GM12878 (cell line): ENCODE data around the gene GP9. TPM values are rescaled to one million over a fixed set of nuclear protein-coding genes. Genes with fewer than 3 reads are reported as not detected.

Experiments
- BHLHE40 ChIP-seq, 2 experiments: fragments of 450-650 bp in 1 of 2; IDR thresholded peaks; 2 replicates each; pipeline ENCODE4 v1.6.1; 2011 to 2017; ENCODE audit warnings: low read depth in 2 of 2, borderline replicate concordance in 1 of 2, improper control_type of control experiment in 1 of 2, low read length in 1 of 2, mild to moderate bottlenecking in 1 of 2
- CREM ChIP-seq: IDR thresholded peaks from 2 replicates; pipeline ENCODE4 v1.6.1; 2014; ENCODE audit warnings: antibody characterized with exemption, low read depth
- ESRRA ChIP-seq: IDR thresholded peaks from 2 replicates; pipeline ENCODE4 v1.6.1; 2012; ENCODE audit warnings: mild to moderate bottlenecking, low read length, improper control_type of control experiment
- GATAD2B ChIP-seq: fragments of 450-650 bp; conservative IDR thresholded peaks from 2 replicates; pipeline ENCODE4 v1.6.1; 2017; ENCODE audit warnings: low read depth, mild to moderate bottlenecking, moderate library complexity
- IKZF1 ChIP-seq: fragments of 450-650 bp; conservative IDR thresholded peaks from 2 replicates; pipeline ENCODE4 v1.6.1; 2017; ENCODE audit warnings: antibody characterized with exemption, mild to moderate bottlenecking
- IRF3 ChIP-seq: fragments of 450-650 bp; IDR thresholded peaks from 2 replicates; pipeline ENCODE4 v1.6.1; 2014; ENCODE audit warnings: mild to moderate bottlenecking
- JUND ChIP-seq: IDR thresholded peaks from 2 replicates; pipeline ENCODE4 v1.6.1; 2012; ENCODE audit warnings: low read depth, mild to moderate bottlenecking, low read length, improper control_type of control experiment, moderate library complexity
- MXI1 ChIP-seq: fragments of 150-350 bp; IDR thresholded peaks from 2 replicates; pipeline ENCODE4 v1.6.1; 2011; ENCODE audit warnings: low read depth, mild to moderate bottlenecking, inconsistent platforms, low read length, improper control_type of control experiment
- NFIC ChIP-seq: IDR thresholded peaks from 2 replicates; pipeline ENCODE4 v1.6.1; 2012; ENCODE audit warnings: low read depth, mild to moderate bottlenecking, inconsistent platforms, low read length, moderate library complexity
- NFYB ChIP-seq: IDR thresholded peaks from 2 replicates; pipeline ENCODE4 v1.6.1; 2011; ENCODE audit warnings: low read depth, mild to moderate bottlenecking, low read length, improper control_type of control experiment, moderate library complexity; ENCODE audit not compliant: insufficient read depth
- NR2C2 ChIP-seq: IDR thresholded peaks from 2 replicates; pipeline ENCODE4 v1.6.1; 2011; ENCODE audit warnings: borderline replicate concordance, low read depth; ENCODE audit not compliant: control insufficient read depth, insufficient read length
- PAX5 ChIP-seq: IDR thresholded peaks from 2 replicates; pipeline ENCODE4 v1.6.1; 2011; ENCODE audit warnings: low read depth, low read length, borderline replicate concordance
- POLR2A ChIP-seq: IDR thresholded peaks from 2 replicates; pipeline ENCODE4 v1.6.1; 2011; ENCODE audit warnings: low read depth, mild to moderate bottlenecking, low read length
- POU2F2 ChIP-seq: IDR thresholded peaks from 3 replicates; pipeline ENCODE4 v1.6.1; 2011; ENCODE audit warnings: low read depth, mild to moderate bottlenecking, low read length, borderline replicate concordance
- RELA ChIP-seq: fragments of 450-650 bp; IDR thresholded peaks from 2 replicates; pipeline ENCODE4 v1.8.0; 2014; ENCODE audit warnings: borderline replicate concordance; ENCODE audit not compliant: partially characterized antibody
- RFX5 ChIP-seq: IDR thresholded peaks from 2 replicates; pipeline ENCODE4 v1.6.1; 2011; ENCODE audit warnings: low read depth, low read length, improper control_type of control experiment
- SUPT20H ChIP-seq: IDR thresholded peaks from 2 replicates; pipeline ENCODE4 v1.6.1; 2011; ENCODE audit warnings: low read depth, mild to moderate bottlenecking, low read length, moderate library complexity, borderline replicate concordance; ENCODE audit not compliant: control insufficient read depth
- TAF1 ChIP-seq: IDR thresholded peaks from 2 replicates; pipeline ENCODE4 v1.6.1; 2011; ENCODE audit warnings: mild to moderate bottlenecking, low read depth, low read length, borderline replicate concordance
- TCF12 ChIP-seq: IDR thresholded peaks from 2 replicates; pipeline ENCODE4 v1.6.1; 2011; ENCODE audit warnings: low read depth, mild to moderate bottlenecking, low read length
- YY1 ChIP-seq: IDR thresholded peaks from 2 replicates; pipeline ENCODE4 v1.6.1; 2011; ENCODE audit warnings: low read depth, mild to moderate bottlenecking, low read length
- ZBTB33 ChIP-seq: fragments of 450-650 bp; IDR thresholded peaks from 2 replicates; pipeline ENCODE4 v1.6.1; 2017; ENCODE audit warnings: mild to moderate bottlenecking
- polyA plus RNA-seq, 11 experiments: library from polyadenylated mRNA; depleted of rRNA in 4 of 11; unstranded in 6 of 11; stranded (reverse) in 5 of 11; fragments of >200 nt; fragmentation: Nextera tagmentation in 4 of 11; fragmentation: Illumina TruSeq in 1 of 11; extraction: Ambion mirVana in 4 of 11; extraction: Trizol in 1 of 11; gene quantifications; 1 replicate in 1 of 11; 2 replicates in 10 of 11; pipeline versions ENCODE4 v1.2.1 to v1.2.3, GENCODE V29; 2011 to 2016; ENCODE audit warnings: inconsistent platforms in 2 of 11, missing spikeins in 2 of 11, low read depth in 1 of 11
- total RNA-seq, 4 experiments: library from RNA; depleted of rRNA in 3 of 4; stranded (reverse); fragments of >200 nt in 3 of 4; fragmentation: Illumina TruSeq in 1 of 4; extraction: Trizol in 1 of 4; gene quantifications; 2 replicates each; pipeline versions ENCODE4 v1.2.1 to v1.2.3, GENCODE V29; 2013 to 2021
- TF ChIP-seq, protein P1 (sequence below): fragments of 450-650 bp; IDR thresholded peaks from 2 replicates; pipeline ENCODE4 v1.6.1; 2017; ENCODE audit warnings: mild to moderate bottlenecking, moderate library complexity

Gene GP9
- total and polyA plus RNA-seq, 10 of the 15 experiments (the other 5 are each of a cell fraction or from before 2014, with no cell fraction given) = 0.15 TPM; not detected in 9

DNA sequence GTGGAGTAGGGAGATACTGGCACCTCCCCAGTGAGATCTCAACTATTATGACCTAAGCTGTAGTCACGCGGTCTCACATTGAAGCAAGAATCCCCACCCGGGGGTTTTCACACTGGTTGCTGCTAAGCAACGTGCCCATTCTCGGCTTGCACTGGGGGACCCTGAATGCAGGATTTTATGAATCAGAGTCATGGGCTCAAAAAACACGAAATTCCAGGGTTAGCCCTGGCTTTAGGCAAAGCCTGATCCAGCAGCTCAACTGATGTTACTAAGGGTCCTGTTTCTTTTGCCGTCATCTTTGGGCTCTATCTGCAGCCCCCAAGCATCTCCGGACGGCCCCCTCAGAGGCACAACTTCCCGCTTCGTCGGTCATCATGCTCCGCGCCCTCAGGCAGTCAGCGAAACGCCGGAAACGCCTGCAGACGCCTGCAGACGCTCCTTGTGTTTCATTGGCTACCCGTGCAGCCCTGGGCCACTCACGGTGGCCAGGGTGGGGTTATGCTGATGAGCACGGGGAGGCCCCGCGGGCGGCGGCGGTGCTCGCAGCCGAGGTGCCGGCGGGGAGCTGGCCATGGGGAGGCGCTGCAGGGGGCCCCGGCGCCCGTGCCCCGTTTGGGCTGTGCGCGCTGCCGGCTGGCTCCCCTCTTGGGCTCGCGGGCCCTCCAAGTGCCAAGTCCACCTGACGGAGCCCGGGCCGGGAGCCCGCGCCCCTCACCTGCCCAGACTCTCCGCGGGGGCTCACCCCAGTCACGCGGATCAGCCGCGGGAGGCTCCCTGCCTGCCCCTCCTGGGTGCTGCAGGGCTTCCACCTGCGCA is 33.6 kb upstream of the GP9 start (continued):
- TF ChIP-seq, protein P1, sequence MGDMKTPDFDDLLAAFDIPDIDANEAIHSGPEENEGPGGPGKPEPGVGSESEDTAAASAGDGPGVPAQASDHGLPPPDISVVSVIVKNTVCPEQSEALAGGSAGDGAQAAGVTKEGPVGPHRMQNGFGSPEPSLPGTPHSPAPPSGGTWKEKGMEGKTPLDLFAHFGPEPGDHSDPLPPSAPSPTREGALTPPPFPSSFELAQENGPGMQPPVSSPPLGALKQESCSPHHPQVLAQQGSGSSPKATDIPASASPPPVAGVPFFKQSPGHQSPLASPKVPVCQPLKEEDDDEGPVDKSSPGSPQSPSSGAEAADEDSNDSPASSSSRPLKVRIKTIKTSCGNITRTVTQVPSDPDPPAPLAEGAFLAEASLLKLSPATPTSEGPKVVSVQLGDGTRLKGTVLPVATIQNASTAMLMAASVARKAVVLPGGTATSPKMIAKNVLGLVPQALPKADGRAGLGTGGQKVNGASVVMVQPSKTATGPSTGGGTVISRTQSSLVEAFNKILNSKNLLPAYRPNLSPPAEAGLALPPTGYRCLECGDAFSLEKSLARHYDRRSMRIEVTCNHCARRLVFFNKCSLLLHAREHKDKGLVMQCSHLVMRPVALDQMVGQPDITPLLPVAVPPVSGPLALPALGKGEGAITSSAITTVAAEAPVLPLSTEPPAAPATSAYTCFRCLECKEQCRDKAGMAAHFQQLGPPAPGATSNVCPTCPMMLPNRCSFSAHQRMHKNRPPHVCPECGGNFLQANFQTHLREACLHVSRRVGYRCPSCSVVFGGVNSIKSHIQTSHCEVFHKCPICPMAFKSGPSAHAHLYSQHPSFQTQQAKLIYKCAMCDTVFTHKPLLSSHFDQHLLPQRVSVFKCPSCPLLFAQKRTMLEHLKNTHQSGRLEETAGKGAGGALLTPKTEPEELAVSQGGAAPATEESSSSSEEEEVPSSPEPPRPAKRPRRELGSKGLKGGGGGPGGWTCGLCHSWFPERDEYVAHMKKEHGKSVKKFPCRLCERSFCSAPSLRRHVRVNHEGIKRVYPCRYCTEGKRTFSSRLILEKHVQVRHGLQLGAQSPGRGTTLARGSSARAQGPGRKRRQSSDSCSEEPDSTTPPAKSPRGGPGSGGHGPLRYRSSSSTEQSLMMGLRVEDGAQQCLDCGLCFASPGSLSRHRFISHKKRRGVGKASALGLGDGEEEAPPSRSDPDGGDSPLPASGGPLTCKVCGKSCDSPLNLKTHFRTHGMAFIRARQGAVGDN = peak; percentile 81
- TF ChIP-seq JUND (no peak), TCF12 (no peak), ZBTB33 (peak; percentile 29; the same call in 1 of the 2 replicates), PAX5 (no peak; the same call in 1 of the 2 replicates), TAF1 (peak; percentile 39; the same call in 1 of the 2 replicates), IKZF1 (peak; percentile 67), ESRRA (no peak), POU2F2 (peak; percentile 45; the same call in 1 of the 3 replicates), RELA (no peak), GATAD2B (peak; percentile 76), BHLHE40 (IDR thresholded peaks at IDR 0.05; ENCODE audit: borderline replicate concordance in 1 of 2, low read depth in 2 of 2, low read length in 1 of 2) (peak; percentile 48 to 87; a peak in 3 of 4 replicates), NFIC (no peak), YY1 (0 out of 2 replicates have a peak, but pooled peaks have one; percentile 35), POLR2A (peak; percentile 77), RFX5 (peak; percentile 93), NR2C2 (no peak), IRF3 (0 out of 2 replicates have a peak, but pooled peaks have one; percentile 63), NFYB (peak; percentile 90), MXI1 (peak; percentile 23; the same call in 1 of the 2 replicates), CREM (peak; percentile 65; the same call in 1 of the 2 replicates), SUPT20H (no peak)
